ENCODE data around the gene ADD2. TPM values are rescaled to one million over a fixed set of nuclear protein-coding genes. Genes with fewer than 3 reads are reported as not detected.

Gene ADD2
- total RNA-seq, 1 experiment from 2014 or later = 0.23 TPM

DNA sequence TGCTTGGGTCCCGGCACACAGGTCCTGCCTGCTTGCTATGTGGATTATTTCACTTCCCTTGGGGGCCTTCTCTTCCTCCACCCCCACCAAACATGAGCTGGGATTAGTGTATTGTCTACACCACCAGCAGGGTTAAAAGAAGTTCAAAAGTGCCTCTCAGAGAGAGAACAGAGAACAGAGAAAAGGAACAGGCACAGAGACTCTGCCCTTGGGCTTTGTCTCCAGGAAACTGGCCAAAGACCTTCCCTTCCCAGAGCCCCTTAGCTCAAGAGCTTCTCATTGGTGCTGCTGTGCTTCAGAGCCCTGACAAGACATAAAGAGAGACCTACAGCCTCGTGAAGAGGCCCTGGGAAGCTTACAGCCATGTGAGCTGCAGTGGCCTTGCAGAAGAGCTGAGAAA, 29.5 kb upstream of the ADD2 start:
- peaks cover 10% of the 10 kb centered on the region for H3K9me3 Mint-ChIP-seq (ENCODE audit: unreplicated experiment)
- H3K4me3 Mint-ChIP-seq (ENCODE audit: unreplicated experiment) = no peak overlapping the region
- ChIA-PET POLR2A (no interaction called here), CTCF (interaction anchor here (0.5 to 0.8 kb wide), 3 partner anchors 13 to 164 kb away, joined by 3 to 5 read pairs (median 3); no protein-coding TSS in a partner anchor)
- DNase-seq (ENCODE audit: unreplicated experiment) = no peak
- H3K27ac Mint-ChIP-seq (ENCODE audit: low read depth, unreplicated experiment) = no peak overlapping the region
- TF ChIP-seq, protein P1, sequence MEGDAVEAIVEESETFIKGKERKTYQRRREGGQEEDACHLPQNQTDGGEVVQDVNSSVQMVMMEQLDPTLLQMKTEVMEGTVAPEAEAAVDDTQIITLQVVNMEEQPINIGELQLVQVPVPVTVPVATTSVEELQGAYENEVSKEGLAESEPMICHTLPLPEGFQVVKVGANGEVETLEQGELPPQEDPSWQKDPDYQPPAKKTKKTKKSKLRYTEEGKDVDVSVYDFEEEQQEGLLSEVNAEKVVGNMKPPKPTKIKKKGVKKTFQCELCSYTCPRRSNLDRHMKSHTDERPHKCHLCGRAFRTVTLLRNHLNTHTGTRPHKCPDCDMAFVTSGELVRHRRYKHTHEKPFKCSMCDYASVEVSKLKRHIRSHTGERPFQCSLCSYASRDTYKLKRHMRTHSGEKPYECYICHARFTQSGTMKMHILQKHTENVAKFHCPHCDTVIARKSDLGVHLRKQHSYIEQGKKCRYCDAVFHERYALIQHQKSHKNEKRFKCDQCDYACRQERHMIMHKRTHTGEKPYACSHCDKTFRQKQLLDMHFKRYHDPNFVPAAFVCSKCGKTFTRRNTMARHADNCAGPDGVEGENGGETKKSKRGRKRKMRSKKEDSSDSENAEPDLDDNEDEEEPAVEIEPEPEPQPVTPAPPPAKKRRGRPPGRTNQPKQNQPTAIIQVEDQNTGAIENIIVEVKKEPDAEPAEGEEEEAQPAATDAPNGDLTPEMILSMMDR (IDR thresholded peaks at IDR 0.05; ENCODE audit: unreplicated experiment) = no peak
- H3K36me3 Mint-ChIP-seq (ENCODE audit: insufficient read depth, unreplicated experiment) = no peaks in the 10 kb centered on the region
- BruUV-seq (replicated peaks) = no TSS peak
- H3K4me1 Mint-ChIP-seq (ENCODE audit: insufficient read depth, unreplicated experiment) = no peaks in the 10 kb centered on the region
- peaks cover 50% of the 10 kb centered on the region for H3K27me3 Mint-ChIP-seq (ENCODE audit: insufficient read depth, unreplicated experiment)
- intact Hi-C loops (cut with micrococcal nuclease) = no loop called here

DNA sequence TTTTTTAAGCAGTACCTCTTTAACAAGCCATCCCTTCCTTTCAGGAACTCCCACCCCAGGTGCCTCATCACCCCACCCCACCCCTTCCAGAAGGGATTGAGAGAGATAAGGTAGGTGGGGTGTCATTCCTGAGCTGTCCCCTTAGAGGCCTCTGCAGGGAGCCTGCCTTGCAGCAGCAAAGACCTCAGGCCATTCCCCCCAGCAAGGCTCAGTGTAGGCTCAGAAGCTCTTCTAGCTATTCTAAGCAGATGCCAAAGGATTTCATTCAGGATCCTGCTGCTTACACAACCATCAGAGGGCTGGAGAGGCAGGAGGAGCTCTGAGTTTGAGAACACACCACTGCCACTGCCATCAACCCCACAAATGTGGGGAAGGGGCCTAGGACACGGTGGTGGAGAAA, 28.3 kb upstream of the ADD2 start:
- TF ChIP-seq, protein P1 (IDR thresholded peaks at IDR 0.05; ENCODE audit: unreplicated experiment) = no peak
- POLR2A ChIA-PET = interaction anchor here (0.7 kb wide), 1 partner anchor 1458 kb away, joined by 3 read pairs; no protein-coding TSS in a partner anchor
- intact Hi-C loops (cut with micrococcal nuclease) = no loop called here
- CTCF ChIA-PET = interaction anchor here (0.7 kb wide), 1 partner anchor 28 kb away, joined by 3 read pairs; no protein-coding TSS in a partner anchor
- Mint-ChIP-seq H3K9me3 (ENCODE audit: unreplicated experiment) (peaks cover 10% of the 10 kb centered on the region), H3K4me1 (ENCODE audit: insufficient read depth, unreplicated experiment) (no peaks in the 10 kb centered on the region), H3K27me3 (ENCODE audit: insufficient read depth, unreplicated experiment) (peaks cover 55% of the 10 kb centered on the region), H3K4me3 (ENCODE audit: unreplicated experiment) (no peak overlapping the region), H3K36me3 (ENCODE audit: insufficient read depth, unreplicated experiment) (no peaks in the 10 kb centered on the region), H3K27ac (ENCODE audit: low read depth, unreplicated experiment) (no peak overlapping the region)
- no TSS peak for BruUV-seq (replicated peaks)
- no peak for DNase-seq (ENCODE audit: unreplicated experiment)

DNA sequence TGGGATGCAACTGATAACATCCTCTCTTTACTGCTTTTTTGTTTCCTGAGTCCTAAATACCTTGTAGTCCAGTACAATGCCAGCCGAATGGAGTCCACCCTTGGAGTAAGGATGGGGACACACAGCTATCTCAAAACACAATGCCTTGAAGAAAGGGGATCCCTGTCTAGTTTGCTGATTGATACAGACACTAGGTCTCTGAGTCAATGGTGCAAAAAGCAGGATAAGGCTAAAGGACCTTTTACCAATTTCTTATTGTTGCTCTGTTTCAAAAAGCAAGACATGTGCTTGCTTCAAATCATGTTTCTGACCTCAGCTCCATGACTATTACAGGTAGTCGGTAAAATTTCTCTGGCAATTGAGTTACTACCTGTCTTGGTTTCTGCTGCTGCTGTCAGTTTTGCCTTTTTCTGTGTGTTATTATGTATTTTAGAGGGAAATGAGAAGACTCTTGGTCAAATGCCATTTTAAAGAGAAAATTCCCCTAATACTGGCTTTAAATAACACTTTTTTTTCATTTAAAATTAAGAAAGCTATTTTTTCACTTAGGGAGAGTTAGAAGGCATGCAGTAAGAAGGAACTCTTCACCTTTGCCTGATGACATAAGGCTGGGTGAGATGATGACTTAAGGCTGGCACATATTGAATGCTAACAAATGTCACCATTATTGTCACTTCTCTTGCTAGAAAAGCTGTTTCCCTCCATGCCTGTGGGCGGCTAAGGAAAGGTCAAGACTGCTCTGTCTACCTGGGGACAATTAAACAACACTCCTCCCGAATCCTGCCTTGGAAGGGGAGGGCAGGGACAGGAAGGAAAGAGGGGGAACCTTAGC, 27.4 kb upstream of the ADD2 start:
- H3K4me3 Mint-ChIP-seq (ENCODE audit: unreplicated experiment) = no peak overlapping the region
- CTCF ChIA-PET = interaction anchor here (0.7 to 2.3 kb wide), 4 partner anchors 11 to 878 kb away, joined by 3 to 10 read pairs (median 5); no protein-coding TSS in a partner anchor
- TF ChIP-seq, protein P1 (IDR thresholded peaks at IDR 0.05; ENCODE audit: unreplicated experiment) = no peak
- POLR2A ChIA-PET = no interaction called here
- peaks cover 49% of the 10 kb centered on the region for H3K27me3 Mint-ChIP-seq (ENCODE audit: insufficient read depth, unreplicated experiment)
- no TSS peak for BruUV-seq (replicated peaks)
- DNase-seq (ENCODE audit: unreplicated experiment) = no peak
- no peaks in the 10 kb centered on the region for H3K36me3 Mint-ChIP-seq (ENCODE audit: insufficient read depth, unreplicated experiment)
- intact Hi-C loops (cut with micrococcal nuclease) = no loop called here
- peaks cover 10% of the 10 kb centered on the region for H3K9me3 Mint-ChIP-seq (ENCODE audit: unreplicated experiment)
- no peaks in the 10 kb centered on the region for H3K4me1 Mint-ChIP-seq (ENCODE audit: insufficient read depth, unreplicated experiment)
- H3K27ac Mint-ChIP-seq (ENCODE audit: low read depth, unreplicated experiment) = no peak overlapping the region

DNA sequence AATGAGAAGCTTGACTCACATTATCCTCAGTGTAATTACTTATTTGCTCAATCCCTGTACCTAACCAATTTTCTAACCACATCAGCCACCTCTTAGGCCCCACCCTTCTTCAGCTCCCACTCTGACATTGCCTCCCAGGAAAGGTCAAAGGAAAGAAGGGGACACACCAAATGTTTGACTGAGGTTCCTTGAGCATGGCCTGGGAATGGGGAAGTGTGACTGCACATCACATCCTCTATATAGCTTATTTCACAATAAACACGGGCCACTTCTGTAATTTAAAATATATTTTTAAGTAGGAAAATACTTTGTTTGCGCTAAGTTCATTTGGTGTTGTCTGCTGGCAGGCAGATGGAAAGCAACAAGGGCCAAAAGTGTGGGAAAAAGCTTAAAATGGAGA, 25.4 kb upstream of the ADD2 start:
- H3K36me3 Mint-ChIP-seq (ENCODE audit: insufficient read depth, unreplicated experiment) = no peaks in the 10 kb centered on the region
- no peak overlapping the region for H3K4me3 Mint-ChIP-seq (ENCODE audit: unreplicated experiment)
- H3K27ac Mint-ChIP-seq (ENCODE audit: low read depth, unreplicated experiment) = no peak overlapping the region
- TF ChIP-seq, protein P1 (IDR thresholded peaks at IDR 0.05; ENCODE audit: unreplicated experiment) = no peak
- ChIA-PET POLR2A (interaction anchor here (0.7 kb wide), 1 partner anchor 118 kb away, joined by 3 read pairs; no protein-coding TSS in a partner anchor), CTCF (interaction anchor here (0.5 to 2.3 kb wide), 8 partner anchors 9 to 321 kb away, joined by 3 to 10 read pairs (median 4); no protein-coding TSS in a partner anchor)
- no peaks in the 10 kb centered on the region for H3K9me3 Mint-ChIP-seq (ENCODE audit: unreplicated experiment)
- peaks cover 5% of the 10 kb centered on the region for H3K4me1 Mint-ChIP-seq (ENCODE audit: insufficient read depth, unreplicated experiment)
- intact Hi-C loops (cut with micrococcal nuclease) = no loop called here
- DNase-seq (ENCODE audit: unreplicated experiment) = no peak
- H3K27me3 Mint-ChIP-seq (ENCODE audit: insufficient read depth, unreplicated experiment) = peaks cover 44% of the 10 kb centered on the region
- no TSS peak for BruUV-seq (replicated peaks)
